Suprapubic skin (tissue), 4 donors: ENCODE data around the gene TNFRSF11A. TPM values are rescaled to one million over a fixed set of nuclear protein-coding genes. Genes with fewer than 3 reads are reported as not detected.

Experiments
- DNase-seq, 2 donors: peaks; one replicate each; pipeline ENCODE4 v3.0.0-alpha.2; 2019; ENCODE audit warnings: low spot score in 2 of 2
- H3K27ac ChIP-seq: fragments of 200-600 bp; sonication (generic); one replicate; pipeline ENCODE4 v1.5.1; 2019
- H3K27me3 ChIP-seq: fragments of 200-600 bp; sonication (generic); one replicate; pipeline ENCODE4 v1.5.1; 2019
- H3K36me3 ChIP-seq: fragments of 200-600 bp; sonication (generic); one replicate; pipeline ENCODE4 v1.5.1; 2019
- H3K4me1 ChIP-seq: fragments of 200-600 bp; sonication (generic); one replicate; pipeline ENCODE4 v1.5.1; 2019
- H3K4me3 ChIP-seq: fragments of 200-600 bp; sonication (generic); one replicate; pipeline ENCODE4 v1.5.1; 2019; ENCODE audit warnings: mild to moderate bottlenecking
- H3K9me3 ChIP-seq: fragments of 200-600 bp; sonication (generic); one replicate; pipeline ENCODE4 v1.5.1; 2019
- CTCF ChIP-seq, 2 donors: fragments of 200-600 bp in 1 of 2; fragments of 450-650 bp in 1 of 2; sonication (generic) in 1 of 2; IDR thresholded peaks; one replicate each; pipeline ENCODE4 v1.5.1; 2016 to 2019; ENCODE audit warnings: antibody characterized with exemption in 2 of 2, mild to moderate bottlenecking in 1 of 2, moderate library complexity in 1 of 2
- EP300 ChIP-seq: sonication (generic); formaldehyde crosslinking; IDR thresholded peaks from one replicate; pipeline ENCODE4 v1.6.1; 2017; ENCODE audit warnings: antibody characterized with exemption
- POLR2A ChIP-seq, 2 donors: fragments of 450-650 bp; IDR thresholded peaks; one replicate each; pipeline ENCODE4 v1.6.1; 2017; ENCODE audit warnings: antibody characterized with exemption in 2 of 2, mild to moderate bottlenecking in 2 of 2, moderate library complexity in 2 of 2
- POLR2AphosphoS5 ChIP-seq, 3 donors: sonication (generic); formaldehyde crosslinking; IDR thresholded peaks; one replicate each; pipeline ENCODE4 v1.6.1; 2017; ENCODE audit warnings: antibody characterized with exemption in 3 of 3
- WGBS: methylation state at CpG from one replicate; pipeline ENCODE4 v1.1.5; 2018; 5-methylcytosine and 5-hydroxymethylcytosine counted together
- total RNA-seq, 4 donors: library from RNA; depleted of rRNA; stranded (reverse); fragments of >200 nt; gene quantifications; one replicate each; pipeline ENCODE4 v1.1.0, GENCODE V29; 2016

Gene TNFRSF11A
- total RNA-seq, 4 donors from 2014 or later: 4.8 to 15.4 (median 5.9) TPM

- H3K4me1 ChIP-seq: peaks cover 8% of the 10 kb centered on the region
- WGBS: 44% methylated on average over 1 of the region's 1 CpG
- H3K4me3 ChIP-seq: no peak overlapping the region
- no peaks in the 10 kb centered on the region for H3K27me3 ChIP-seq
- H3K9me3 ChIP-seq: no peaks in the 10 kb centered on the region
- TF ChIP-seq POLR2AphosphoS5 (IDR thresholded peaks at IDR 0.05) (no peak), CTCF (IDR thresholded peaks at IDR 0.05) (no peak), POLR2A (IDR thresholded peaks at IDR 0.05) (no peak), EP300 (no peak)
- peaks cover 24% of the 10 kb centered on the region for H3K36me3 ChIP-seq
- DNase-seq: no peak
- H3K27ac ChIP-seq: no peak overlapping the region
These were observed 43.4 kb upstream of the TNFRSF11A start for GRCh38 chr18:62281684-62282083.

GRCh38 chr18:62282188-62282629 lies 42.9 kb upstream of the TNFRSF11A start:
- TF ChIP-seq POLR2A (IDR thresholded peaks at IDR 0.05) (no peak), CTCF (IDR thresholded peaks at IDR 0.05) (no peak), POLR2AphosphoS5 (IDR thresholded peaks at IDR 0.05) (no peak), EP300 (no peak)
- 52% methylated on average over 2 of the region's 2 CpGs for WGBS
- H3K4me1 ChIP-seq: peaks cover 8% of the 10 kb centered on the region
- no peaks in the 10 kb centered on the region for H3K9me3 ChIP-seq
- no peaks in the 10 kb centered on the region for H3K27me3 ChIP-seq
- H3K36me3 ChIP-seq: peaks cover 20% of the 10 kb centered on the region
- no peak overlapping the region for H3K4me3 ChIP-seq
- no peak overlapping the region for H3K27ac ChIP-seq
- DNase-seq: no peak

DNA sequence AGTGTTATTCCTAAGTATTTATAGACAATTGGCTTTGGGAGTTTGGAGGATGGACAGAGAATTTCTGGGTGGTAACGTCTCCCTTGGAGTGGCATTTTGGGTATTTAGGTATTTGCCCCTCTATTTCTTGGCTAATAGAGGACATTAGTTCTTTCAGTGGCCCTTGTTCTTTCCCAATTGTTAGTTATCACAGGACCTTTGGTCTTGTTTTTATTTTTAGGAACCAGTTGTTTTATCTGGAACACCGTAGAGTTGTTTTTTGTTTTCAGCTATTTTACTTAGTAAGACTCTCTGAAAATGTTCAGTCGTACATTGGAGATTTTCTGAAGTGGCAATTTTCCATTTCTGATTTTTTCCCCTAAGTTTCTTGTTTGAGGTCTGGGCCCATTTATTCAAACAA lies 40.5 kb upstream of the TNFRSF11A start:
- WGBS: 94% methylated on average over 3 of the region's 3 CpGs
- Histone ChIP-seq H3K4me3 (no peak overlapping the region), H3K27me3 (no peaks in the 10 kb centered on the region), H3K27ac (no peak overlapping the region), H3K36me3 (peaks cover 30% of the 10 kb centered on the region), H3K4me1 (peaks cover 8% of the 10 kb centered on the region), H3K9me3 (no peaks in the 10 kb centered on the region)
- DNase-seq: no peak
- TF ChIP-seq CTCF (IDR thresholded peaks at IDR 0.05) (no peak), POLR2A (IDR thresholded peaks at IDR 0.05) (no peak), EP300 (no peak), POLR2AphosphoS5 (IDR thresholded peaks at IDR 0.05) (no peak)

DNA sequence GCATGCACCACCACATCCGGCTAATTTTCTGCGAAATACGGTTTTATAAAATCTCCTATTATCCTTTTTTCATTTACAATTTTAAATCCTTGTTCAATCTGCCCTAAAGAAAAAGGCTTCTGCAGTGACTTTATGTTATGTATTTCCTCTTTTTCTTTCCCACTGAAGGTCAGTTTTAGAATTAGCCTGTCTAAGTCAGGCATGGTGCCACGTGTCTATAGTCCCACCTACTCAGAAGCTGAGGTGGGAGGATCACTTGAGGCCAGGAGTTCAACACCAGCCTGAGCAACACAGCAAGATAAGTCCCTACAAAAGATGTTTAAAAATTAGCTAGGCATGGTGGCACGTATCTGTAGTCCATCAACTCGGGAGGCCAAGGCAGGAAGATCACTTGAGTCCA lies 39.8 kb upstream of the TNFRSF11A start:
- DNase-seq: no peak
- TF ChIP-seq POLR2AphosphoS5 (IDR thresholded peaks at IDR 0.05) (no peak), EP300 (no peak), CTCF (IDR thresholded peaks at IDR 0.05) (no peak), POLR2A (IDR thresholded peaks at IDR 0.05) (no peak)
- Histone ChIP-seq H3K36me3 (peaks cover 35% of the 10 kb centered on the region), H3K4me3 (no peak overlapping the region), H3K27ac (no peak overlapping the region), H3K9me3 (no peaks in the 10 kb centered on the region), H3K4me1 (peaks cover 8% of the 10 kb centered on the region), H3K27me3 (no peaks in the 10 kb centered on the region)
- WGBS: 93% methylated on average over 6 of the region's 6 CpGs

- Histone ChIP-seq H3K36me3 (peaks cover 51% of the 10 kb centered on the region), H3K4me3 (no peak overlapping the region), H3K27ac (no peak overlapping the region), H3K4me1 (no peaks in the 10 kb centered on the region), H3K27me3 (no peaks in the 10 kb centered on the region), H3K9me3 (no peaks in the 10 kb centered on the region)
- TF ChIP-seq POLR2A (IDR thresholded peaks at IDR 0.05) (no peak), POLR2AphosphoS5 (IDR thresholded peaks at IDR 0.05) (no peak), CTCF (IDR thresholded peaks at IDR 0.05) (no peak), EP300 (no peak)
- WGBS: 76% methylated on average over 2 of the region's 2 CpGs
- DNase-seq: no peak
These were observed 37.1 kb upstream of the TNFRSF11A start for GRCh38 chr18:62287781-62288664.
